ENCODE measurements around the gene PUM1. TPM values are rescaled to one million over a fixed set of nuclear protein-coding genes. Genes with fewer than 3 reads are reported as not detected.
A peak's percentile ranks its signal among the peaks of the same experiment; 100 is the strongest.

Gene PUM1
- total RNA-seq, 4 donors from 2014 or later = 61.6 to 109 (median 76.9) TPM

DNA sequence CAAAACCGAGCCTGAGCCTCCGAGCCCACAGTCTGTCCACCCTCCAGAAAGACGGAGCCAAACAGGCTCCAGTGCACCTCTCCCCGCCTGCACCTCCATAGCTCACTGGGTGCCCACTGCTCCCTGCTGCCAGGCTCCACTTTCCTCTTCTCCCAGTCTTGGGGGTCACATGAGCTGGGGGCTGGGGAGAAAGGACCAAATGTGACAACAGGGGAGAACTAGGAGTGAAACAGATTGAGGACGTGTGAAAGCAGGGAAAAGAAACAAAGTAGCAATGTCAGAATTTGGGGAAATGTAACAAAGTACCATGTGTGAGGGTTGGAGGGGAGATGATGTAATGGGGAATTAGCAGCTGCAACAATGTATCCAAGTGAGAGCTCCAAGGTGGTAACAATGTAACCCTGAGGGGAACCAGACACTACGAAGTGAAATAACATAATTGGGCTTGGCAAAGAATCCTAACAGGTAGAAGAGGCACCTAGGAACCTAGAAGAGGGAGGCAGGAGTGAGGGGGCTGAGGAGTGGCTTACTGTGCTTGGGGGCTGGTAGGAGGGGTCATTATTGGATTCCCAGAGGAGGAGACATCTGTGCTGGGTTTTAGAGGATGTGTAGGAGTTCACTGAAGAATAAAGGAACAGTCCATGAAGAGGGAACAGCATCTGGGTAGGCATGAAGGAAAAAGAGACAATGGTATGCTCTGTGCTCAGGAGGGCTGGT, 169.4 kb downstream of the PUM1 start:
- H3K4me1 ChIP-seq = peaks cover 0 to 8% (median 0%) of the 10 kb centered on the region in 4 donors
- TF ChIP-seq POLR2A (IDR thresholded peaks at IDR 0.05) (no peak), CTCF (IDR thresholded peaks at IDR 0.05) (no peak)
- no peaks in the 10 kb centered on the region for H3K9me3 ChIP-seq
- H3K27ac ChIP-seq = peak overlapping the region in 1 of 4 donors; percentile 48
- no peaks in the 10 kb centered on the region for H3K27me3 ChIP-seq
- no peak overlapping the region for H3K4me3 ChIP-seq
- no peak for DNase-seq
- H3K36me3 ChIP-seq = no peaks in the 10 kb centered on the region

DNA sequence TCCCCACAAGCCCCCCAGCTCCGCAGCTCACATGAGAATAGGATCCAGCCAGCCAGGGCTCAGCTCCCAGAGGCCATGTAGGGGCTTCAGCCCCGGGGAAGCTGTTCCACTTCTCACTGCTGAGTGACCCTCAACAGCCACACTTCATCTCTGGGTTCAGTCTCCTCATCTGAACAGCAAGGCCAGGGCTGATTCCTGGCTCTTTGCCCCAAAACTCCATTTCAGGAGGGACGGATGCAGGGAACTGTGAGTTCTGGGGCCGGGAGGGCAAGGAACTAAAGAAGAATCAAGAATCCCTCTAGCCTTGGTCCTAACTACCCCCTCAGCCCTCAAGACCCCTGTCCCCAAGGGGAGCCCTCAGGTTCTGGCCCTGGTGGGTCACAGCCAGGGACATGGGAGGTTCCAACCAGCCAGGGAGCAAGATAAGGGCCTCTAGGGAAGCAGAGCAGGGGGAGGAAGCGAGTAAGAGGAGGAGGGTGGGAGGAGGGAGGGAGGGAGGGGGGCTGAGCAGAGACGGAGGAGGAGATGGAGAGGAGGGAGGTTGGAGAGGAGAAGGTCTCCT, 170.1 kb downstream of the PUM1 start:
- peak overlapping the region in 1 of 4 donors; percentile 48 for H3K27ac ChIP-seq
- H3K36me3 ChIP-seq = no peaks in the 10 kb centered on the region
- DNase-seq = no peak
- H3K27me3 ChIP-seq = no peaks in the 10 kb centered on the region
- peaks cover 0 to 9% (median 0%) of the 10 kb centered on the region in 4 donors for H3K4me1 ChIP-seq
- no peak overlapping the region for H3K4me3 ChIP-seq
- TF ChIP-seq CTCF (IDR thresholded peaks at IDR 0.05) (no peak), POLR2A (IDR thresholded peaks at IDR 0.05) (no peak)
- H3K9me3 ChIP-seq = no peaks in the 10 kb centered on the region

GRCh38 chr1:30894508-30894973, 171.0 kb downstream of the PUM1 start:
- Histone ChIP-seq H3K4me1 (peaks cover 0 to 10% (median 0%) of the 10 kb centered on the region in 4 donors), H3K36me3 (no peaks in the 10 kb centered on the region), H3K27me3 (no peaks in the 10 kb centered on the region), H3K4me3 (no peak overlapping the region), H3K9me3 (no peaks in the 10 kb centered on the region), H3K27ac (no peak overlapping the region)
- DNase-seq = no peak
- TF ChIP-seq POLR2A (IDR thresholded peaks at IDR 0.05) (no peak), CTCF (IDR thresholded peaks at IDR 0.05) (no peak)

DNA sequence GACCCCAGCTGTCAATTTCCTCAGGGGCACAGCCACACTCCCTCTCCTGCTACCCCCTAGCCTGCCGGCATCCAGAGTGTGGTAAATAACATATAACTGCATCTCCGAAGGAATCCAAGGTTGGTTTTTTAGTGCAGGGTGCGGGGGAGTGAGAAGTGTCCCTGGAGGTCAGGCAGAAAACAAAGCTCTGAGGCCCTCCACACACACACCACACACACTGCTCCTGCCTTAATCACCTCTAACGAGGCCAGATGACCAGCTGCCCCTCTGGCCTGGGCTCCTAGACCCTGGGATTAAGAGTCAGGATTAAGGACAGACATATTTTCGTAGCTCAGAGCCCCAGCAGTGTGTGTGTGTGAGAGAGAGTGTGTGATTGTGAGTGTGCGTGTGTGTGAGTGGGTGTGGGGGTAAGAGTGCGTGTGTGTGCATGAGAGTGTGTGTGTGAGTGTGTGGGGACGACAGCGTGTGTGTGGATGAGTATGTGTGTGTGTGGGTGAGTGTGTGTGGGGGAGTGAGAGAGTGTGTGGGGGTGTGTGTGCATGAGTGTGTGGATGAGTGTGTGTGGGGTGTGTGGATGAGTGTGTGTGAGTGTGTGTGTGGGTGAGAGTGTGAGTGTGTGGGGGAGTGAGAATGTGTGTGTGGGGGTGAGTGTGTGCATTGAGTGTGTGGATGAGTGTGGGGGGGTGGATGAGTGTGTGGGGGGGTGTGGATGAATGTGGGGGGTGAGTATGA, 171.6 kb downstream of the PUM1 start:
- Histone ChIP-seq H3K4me3 (no peak overlapping the region), H3K27ac (no peak overlapping the region), H3K4me1 (peaks cover 0 to 16% (median 0%) of the 10 kb centered on the region in 4 donors), H3K27me3 (no peaks in the 10 kb centered on the region), H3K36me3 (no peaks in the 10 kb centered on the region), H3K9me3 (no peaks in the 10 kb centered on the region)
- DNase-seq = no peak
- TF ChIP-seq CTCF (IDR thresholded peaks at IDR 0.05) = no peak

DNA sequence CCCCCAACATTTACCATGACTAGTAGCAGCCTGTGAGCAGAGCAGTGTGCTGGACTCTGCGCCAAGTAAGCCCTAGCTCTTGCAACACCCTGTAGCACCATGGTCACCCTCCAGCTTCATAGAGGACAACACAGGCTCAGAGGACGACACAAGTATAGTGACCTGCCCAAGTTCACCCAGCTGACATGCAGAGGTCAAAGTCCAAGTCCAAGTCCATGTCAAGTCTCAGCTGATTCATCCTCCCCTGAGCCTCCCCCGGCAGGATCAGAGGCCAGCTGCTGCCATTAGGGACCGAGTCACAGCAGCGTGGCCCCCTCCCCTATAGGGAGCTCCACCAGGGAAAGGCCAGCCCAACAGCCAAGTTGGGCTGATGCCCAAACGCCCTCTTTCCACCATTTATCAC, 172.8 kb downstream of the PUM1 start:
- peaks cover 0 to 29% (median 0%) of the 10 kb centered on the region in 4 donors for H3K4me1 ChIP-seq
- DNase-seq = peak in 1 of 3 donors; percentile 64
- no peak overlapping the region for H3K4me3 ChIP-seq
- peak overlapping the region in 1 of 4 donors; percentile 13 for H3K27ac ChIP-seq
- H3K27me3 ChIP-seq = no peaks in the 10 kb centered on the region
- TF ChIP-seq CTCF (IDR thresholded peaks at IDR 0.05) (no peak), POLR2A (IDR thresholded peaks at IDR 0.05) (no peak)
- H3K9me3 ChIP-seq = no peaks in the 10 kb centered on the region
- no peaks in the 10 kb centered on the region for H3K36me3 ChIP-seq
